Measurements from ENCODE around the gene DUSP5.

DNA sequence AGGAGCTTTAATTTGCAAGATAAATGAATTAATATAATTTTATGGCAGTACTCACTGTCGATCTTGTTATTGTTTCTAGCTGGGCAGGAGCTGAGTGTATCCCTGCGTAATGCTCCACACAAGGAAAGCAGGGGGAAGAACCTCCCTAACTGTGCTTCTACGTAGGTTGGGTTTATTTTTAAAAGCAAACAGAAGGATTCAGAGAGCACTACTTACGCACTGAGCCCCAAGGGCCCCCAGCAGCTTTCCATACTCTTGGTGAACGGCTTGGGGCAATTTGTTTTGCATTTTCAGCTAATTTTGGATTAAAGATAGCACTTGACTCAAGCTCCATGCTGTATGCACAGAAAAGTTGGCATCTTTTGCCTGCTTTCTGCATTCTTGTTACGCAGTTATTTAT lies 9.6 kb downstream of the DUSP5 start:
- TF ChIP-seq, protein P1, sequence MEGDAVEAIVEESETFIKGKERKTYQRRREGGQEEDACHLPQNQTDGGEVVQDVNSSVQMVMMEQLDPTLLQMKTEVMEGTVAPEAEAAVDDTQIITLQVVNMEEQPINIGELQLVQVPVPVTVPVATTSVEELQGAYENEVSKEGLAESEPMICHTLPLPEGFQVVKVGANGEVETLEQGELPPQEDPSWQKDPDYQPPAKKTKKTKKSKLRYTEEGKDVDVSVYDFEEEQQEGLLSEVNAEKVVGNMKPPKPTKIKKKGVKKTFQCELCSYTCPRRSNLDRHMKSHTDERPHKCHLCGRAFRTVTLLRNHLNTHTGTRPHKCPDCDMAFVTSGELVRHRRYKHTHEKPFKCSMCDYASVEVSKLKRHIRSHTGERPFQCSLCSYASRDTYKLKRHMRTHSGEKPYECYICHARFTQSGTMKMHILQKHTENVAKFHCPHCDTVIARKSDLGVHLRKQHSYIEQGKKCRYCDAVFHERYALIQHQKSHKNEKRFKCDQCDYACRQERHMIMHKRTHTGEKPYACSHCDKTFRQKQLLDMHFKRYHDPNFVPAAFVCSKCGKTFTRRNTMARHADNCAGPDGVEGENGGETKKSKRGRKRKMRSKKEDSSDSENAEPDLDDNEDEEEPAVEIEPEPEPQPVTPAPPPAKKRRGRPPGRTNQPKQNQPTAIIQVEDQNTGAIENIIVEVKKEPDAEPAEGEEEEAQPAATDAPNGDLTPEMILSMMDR (IDR thresholded peaks at IDR 0.05) = no peak
- TF ChIP-seq EZH2 (IDR thresholded peaks at IDR 0.05) (no peak), EZH2phosphoT487 (IDR thresholded peaks at IDR 0.05) (no peak)

Measured in neural progenitor cell (in vitro differentiated cells).